ENCODE measurements around the gene RASSF8.

DNA sequence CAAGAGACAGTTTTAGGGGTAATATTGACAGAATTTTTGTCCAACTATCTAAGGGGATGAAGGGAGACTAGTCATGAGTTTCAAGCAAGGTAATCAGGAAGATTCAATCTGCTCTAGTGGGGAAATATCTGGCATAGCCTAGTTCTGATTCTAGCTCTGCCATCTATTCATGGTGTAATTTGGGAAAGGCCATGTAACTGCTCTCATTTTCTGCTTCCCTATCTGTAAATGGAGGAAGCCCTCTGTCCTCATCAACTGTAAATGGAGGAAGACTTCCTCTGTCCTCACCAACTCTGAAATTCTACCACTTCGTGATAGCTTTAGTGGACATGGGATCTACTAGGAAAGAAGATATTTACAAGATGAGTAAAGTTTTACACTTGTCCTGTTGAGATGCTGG is 128.5 kb downstream of the RASSF8 start:
- TF ChIP-seq, protein P1, sequence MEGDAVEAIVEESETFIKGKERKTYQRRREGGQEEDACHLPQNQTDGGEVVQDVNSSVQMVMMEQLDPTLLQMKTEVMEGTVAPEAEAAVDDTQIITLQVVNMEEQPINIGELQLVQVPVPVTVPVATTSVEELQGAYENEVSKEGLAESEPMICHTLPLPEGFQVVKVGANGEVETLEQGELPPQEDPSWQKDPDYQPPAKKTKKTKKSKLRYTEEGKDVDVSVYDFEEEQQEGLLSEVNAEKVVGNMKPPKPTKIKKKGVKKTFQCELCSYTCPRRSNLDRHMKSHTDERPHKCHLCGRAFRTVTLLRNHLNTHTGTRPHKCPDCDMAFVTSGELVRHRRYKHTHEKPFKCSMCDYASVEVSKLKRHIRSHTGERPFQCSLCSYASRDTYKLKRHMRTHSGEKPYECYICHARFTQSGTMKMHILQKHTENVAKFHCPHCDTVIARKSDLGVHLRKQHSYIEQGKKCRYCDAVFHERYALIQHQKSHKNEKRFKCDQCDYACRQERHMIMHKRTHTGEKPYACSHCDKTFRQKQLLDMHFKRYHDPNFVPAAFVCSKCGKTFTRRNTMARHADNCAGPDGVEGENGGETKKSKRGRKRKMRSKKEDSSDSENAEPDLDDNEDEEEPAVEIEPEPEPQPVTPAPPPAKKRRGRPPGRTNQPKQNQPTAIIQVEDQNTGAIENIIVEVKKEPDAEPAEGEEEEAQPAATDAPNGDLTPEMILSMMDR (IDR thresholded peaks at IDR 0.05; ENCODE audit: low read depth, low read length), result no peak
- TF ChIP-seq POLR2A (IDR thresholded peaks at IDR 0.05; ENCODE audit: extremely low read depth, insufficient read length), result no peak
